Measurements from ENCODE around the gene ACVR1.
"Not testable (repeated sequence)": the region's sequence is repeated elsewhere in the genome, so short reads cannot be mapped to it uniquely, and the experiment has no call there.

Gene ACVR1

GRCh38 chr2:157786663-157787363 lies 89.3 kb downstream of the ACVR1 start:
- no peak for DNase-seq

GRCh38 chr2:157785866-157786662 lies 90.1 kb downstream of the ACVR1 start:
- no peak for DNase-seq

- peak; percentile 55 for DNase-seq
Measured at GRCh38 chr2:157785200-157785599, 90.9 kb downstream of the ACVR1 start.

- no peak for DNase-seq
Measured at GRCh38 chr2:157784823-157785175, 91.3 kb downstream of the ACVR1 start.

GRCh38 chr2:157784169-157784822 lies 91.8 kb downstream of the ACVR1 start:
- peak; percentile 77 for DNase-seq

- no peak for DNase-seq
Measured at GRCh38 chr2:157783245-157783644, 92.9 kb downstream of the ACVR1 start.

- DNase-seq: peak; percentile 20
Measured at GRCh38 chr2:157782057-157782845, 93.9 kb downstream of the ACVR1 start.

GRCh38 chr2:157780211-157780610 lies 95.9 kb downstream of the ACVR1 start:
- no peak for DNase-seq

- DNase-seq: no peak
Measured at GRCh38 chr2:157779794-157780193, 96.3 kb downstream of the ACVR1 start.

GRCh38 chr2:157777427-157777826 lies 98.7 kb downstream of the ACVR1 start:
- DNase-seq: peak; percentile 23

- no peak for DNase-seq
Measured at GRCh38 chr2:157771234-157771633, 104.9 kb downstream of the ACVR1 start.

GRCh38 chr2:157769856-157770255 lies 106.3 kb downstream of the ACVR1 start:
- no peak for DNase-seq

- DNase-seq: no peak
Measured at GRCh38 chr2:157764386-157764785, 111.7 kb downstream of the ACVR1 start.

GRCh38 chr2:157761520-157761919 lies 114.6 kb downstream of the ACVR1 start:
- DNase-seq: no peak

- DNase-seq: no peak
Measured at GRCh38 chr2:157760949-157761348, 115.2 kb downstream of the ACVR1 start.

- no peak for DNase-seq
Measured at GRCh38 chr2:157759855-157760254, 116.3 kb downstream of the ACVR1 start.

GRCh38 chr2:157758586-157758985 lies 117.5 kb downstream of the ACVR1 start:
- no peak for DNase-seq

GRCh38 chr2:157757500-157757899 lies 118.6 kb downstream of the ACVR1 start:
- DNase-seq: no peak

GRCh38 chr2:157756447-157756846 lies 119.7 kb downstream of the ACVR1 start:
- not testable (repeated sequence) for DNase-seq

GRCh38 chr2:157751462-157752058 lies 124.6 kb downstream of the ACVR1 start:
- DNase-seq: no peak

- DNase-seq: no peak
Measured at GRCh38 chr2:157749684-157750083, 126.4 kb downstream of the ACVR1 start.

- no peak for DNase-seq
Measured at GRCh38 chr2:157748371-157749142, 127.6 kb downstream of the ACVR1 start.

Measured in NCI-H2029 (cell line).